GM12878 (cell line): ENCODE measurements around the gene MCAT. TPM values are rescaled to one million over a fixed set of nuclear protein-coding genes. Genes with fewer than 3 reads are reported as not detected.

Experiments
- BCL11A ChIP-seq: IDR thresholded peaks from 2 replicates; pipeline ENCODE4 v1.6.1; 2011; ENCODE audit warnings: low read depth, low read length
- BCLAF1 ChIP-seq: fragments of 450-650 bp; IDR thresholded peaks from 2 replicates; pipeline ENCODE4 v1.6.1; 2017; ENCODE audit warnings: antibody characterized with exemption, mild to moderate bottlenecking, moderate library complexity
- CEBPB ChIP-seq, 2 experiments: fragments of 150-350 bp in 1 of 2; IDR thresholded peaks; 2 replicates each; pipeline ENCODE4 v1.6.1; 2012 to 2014; ENCODE audit warnings: low read depth in 2 of 2, low read length in 2 of 2, borderline replicate concordance in 1 of 2, inconsistent platforms in 1 of 2
- CHD4 ChIP-seq: fragments of 200-600 bp; sonication (generic); IDR thresholded peaks from 2 replicates; pipeline ENCODE4 v1.6.1; 2016; ENCODE audit warnings: mild to moderate bottlenecking
- CREB1 ChIP-seq: IDR thresholded peaks from 2 replicates; pipeline ENCODE4 v1.6.1; 2012; ENCODE audit warnings: low read depth, mild to moderate bottlenecking, inconsistent platforms
- DPF2 ChIP-seq: fragments of 450-650 bp; IDR thresholded peaks from 2 replicates; pipeline ENCODE4 v1.6.1; 2017; ENCODE audit warnings: mild to moderate bottlenecking
- ELK1 ChIP-seq: IDR thresholded peaks from 2 replicates; pipeline ENCODE4 v1.6.1; 2012; ENCODE audit warnings: low read depth, low read length, improper control_type of control experiment
- EZH2 ChIP-seq: IDR thresholded peaks from 2 replicates; pipeline ENCODE4 v1.6.1; 2012; ENCODE audit warnings: low read depth, mild to moderate bottlenecking, control low read depth, inconsistent platforms, low read length, borderline replicate concordance; ENCODE audit not compliant: control insufficient read depth
- FOS ChIP-seq: IDR thresholded peaks from 3 replicates; pipeline ENCODE4 v1.6.1; 2011; ENCODE audit warnings: borderline replicate concordance; ENCODE audit not compliant: insufficient read length; ENCODE audit errors: extremely low read depth
- HSF1 ChIP-seq: fragments of 150-350 bp; IDR thresholded peaks from 2 replicates; pipeline ENCODE4 v1.6.1; 2014; ENCODE audit warnings: mild to moderate bottlenecking, low read depth, low read length
- IKZF1 ChIP-seq: fragments of 450-650 bp; conservative IDR thresholded peaks from 2 replicates; pipeline ENCODE4 v1.6.1; 2017; ENCODE audit warnings: antibody characterized with exemption, mild to moderate bottlenecking
- MAX ChIP-seq: IDR thresholded peaks from 2 replicates; pipeline ENCODE4 v1.6.1; 2012; ENCODE audit warnings: low read depth, low read length, improper control_type of control experiment
- NFYB ChIP-seq: IDR thresholded peaks from 2 replicates; pipeline ENCODE4 v1.6.1; 2011; ENCODE audit warnings: low read depth, mild to moderate bottlenecking, low read length, improper control_type of control experiment, moderate library complexity; ENCODE audit not compliant: insufficient read depth
- PAX8 ChIP-seq: fragments of 450-650 bp; IDR thresholded peaks from 2 replicates; pipeline ENCODE4 v1.6.1; 2017; ENCODE audit warnings: mild to moderate bottlenecking, moderate library complexity
- RFX5 ChIP-seq: IDR thresholded peaks from 2 replicates; pipeline ENCODE4 v1.6.1; 2011; ENCODE audit warnings: low read depth, low read length, improper control_type of control experiment
- SIN3A ChIP-seq: IDR thresholded peaks from 2 replicates; pipeline ENCODE4 v1.6.1; 2012; ENCODE audit warnings: low read depth, low read length, improper control_type of control experiment
- SPI1 ChIP-seq: IDR thresholded peaks from 2 replicates; pipeline ENCODE4 v1.6.1; 2011; ENCODE audit warnings: low read depth, mild to moderate bottlenecking, low read length, moderate library complexity, borderline replicate concordance; ENCODE audit not compliant: insufficient read depth
- SREBF2 ChIP-seq: IDR thresholded peaks from 2 replicates; pipeline ENCODE4 v1.6.1; 2012; ENCODE audit warnings: mild to moderate bottlenecking, low read length
- ZNF217 ChIP-seq: fragments of 450-650 bp; IDR thresholded peaks from 2 replicates; pipeline ENCODE4 v1.6.1; 2017; ENCODE audit warnings: antibody characterized with exemption, mild to moderate bottlenecking
- ZNF687 ChIP-seq: fragments of 450-650 bp; IDR thresholded peaks from 2 replicates; pipeline ENCODE4 v1.6.1; 2017; ENCODE audit warnings: mild to moderate bottlenecking, moderate library complexity
- polyA plus RNA-seq, 11 experiments: library from polyadenylated mRNA; depleted of rRNA in 4 of 11; unstranded in 6 of 11; stranded (reverse) in 5 of 11; fragments of >200 nt; fragmentation: Nextera tagmentation in 4 of 11; fragmentation: Illumina TruSeq in 1 of 11; extraction: Ambion mirVana in 4 of 11; extraction: Trizol in 1 of 11; gene quantifications; 1 replicate in 1 of 11; 2 replicates in 10 of 11; pipeline versions ENCODE4 v1.2.1 to v1.2.3, GENCODE V29; 2011 to 2016; ENCODE audit warnings: inconsistent platforms in 2 of 11, missing spikeins in 2 of 11, low read depth in 1 of 11
- total RNA-seq, 4 experiments: library from RNA; depleted of rRNA in 3 of 4; stranded (reverse); fragments of >200 nt in 3 of 4; fragmentation: Illumina TruSeq in 1 of 4; extraction: Trizol in 1 of 4; gene quantifications; 2 replicates each; pipeline versions ENCODE4 v1.2.1 to v1.2.3, GENCODE V29; 2013 to 2021

MCAT gene
- total and polyA plus RNA-seq, 10 of the 15 experiments (the other 5 are each of a cell fraction or from before 2014, with no cell fraction given): 3.6 to 29.1 (median 19.3) TPM

- TF ChIP-seq MAX: peak; percentile 53
- peak; percentile 63; the same call in 1 of the 2 replicates for TF ChIP-seq RFX5
- TF ChIP-seq ELK1: peak; percentile 98
- TF ChIP-seq SPI1: no peak
- TF ChIP-seq CHD4: no peak
- peak; percentile 93 for TF ChIP-seq SIN3A
- no peak for TF ChIP-seq BCLAF1
- peak; percentile 72; the same call in 1 of the 2 replicates for TF ChIP-seq CREB1
- TF ChIP-seq HSF1: 0 out of 2 replicates have a peak, but pooled peaks have one; percentile 44
- no peak for TF ChIP-seq NFYB
- TF ChIP-seq SREBF2: no peak
- TF ChIP-seq ZNF687: peak; percentile 55; the same call in 1 of the 2 replicates
- TF ChIP-seq DPF2: peak; percentile 57
- no peak for TF ChIP-seq FOS
- TF ChIP-seq ZNF217: no peak
- TF ChIP-seq IKZF1: peak; percentile 88
- no peak for TF ChIP-seq EZH2
- no peak for TF ChIP-seq BCL11A
- TF ChIP-seq CEBPB (IDR thresholded peaks at IDR 0.05; ENCODE audit: borderline replicate concordance in 1 of 2, low read depth in 2 of 2, low read length in 2 of 2): no peak
- no peak for TF ChIP-seq PAX8
These were observed at the start of gene MCAT (continued) for GRCh38 chr22:43142880-43143562.
